GM19238 (cell line): Measurements from ENCODE around the gene ATP2C2.
A peak's percentile ranks its signal among the peaks of the same experiment; 100 is the strongest.

Experiments
- DNase-seq: peaks from one replicate; pipeline ENCODE4 v3.0.0; 2011; ENCODE audit warnings: low spot score; ENCODE audit not compliant: insufficient read length

ATP2C2 gene

GRCh38 chr16:84487358-84487757 lies 119.0 kb downstream of the ATP2C2 start:
- no peak for DNase-seq

- no peak for DNase-seq
Measured at GRCh38 chr16:84489131-84489530, 120.8 kb downstream of the ATP2C2 start.

GRCh38 chr16:84495506-84495905 lies 127.2 kb downstream of the ATP2C2 start:
- no peak for DNase-seq

- no peak for DNase-seq
Measured at GRCh38 chr16:84496991-84497390, 128.7 kb downstream of the ATP2C2 start.

- DNase-seq: no peak
Measured at GRCh38 chr16:84497418-84498222, 129.3 kb downstream of the ATP2C2 start.

- no peak for DNase-seq
Measured at GRCh38 chr16:84498223-84498610, 129.9 kb downstream of the ATP2C2 start.

- no peak for DNase-seq
Measured at GRCh38 chr16:84498859-84499620, 130.7 kb downstream of the ATP2C2 start.

GRCh38 chr16:84499638-84500037 lies 131.3 kb downstream of the ATP2C2 start:
- DNase-seq: no peak

- no peak for DNase-seq
Measured at GRCh38 chr16:84500531-84500930, 132.2 kb downstream of the ATP2C2 start.

- no peak for DNase-seq
Measured at GRCh38 chr16:84501077-84501735, 132.9 kb downstream of the ATP2C2 start.

GRCh38 chr16:84502075-84502474 lies 133.7 kb downstream of the ATP2C2 start:
- DNase-seq: no peak

GRCh38 chr16:84502581-84502980 lies 134.2 kb downstream of the ATP2C2 start:
- DNase-seq: no peak

GRCh38 chr16:84503751-84504395 lies 135.5 kb downstream of the ATP2C2 start:
- DNase-seq: no peak

GRCh38 chr16:84504420-84505248 lies 136.3 kb downstream of the ATP2C2 start, which contains the start of gene MEAK7:
TSS of gene MEAK7 (minus strand) at chr16:84504659. CDS start at chr16:84498086, 6,573 bp downstream.
- peak; percentile 97 for DNase-seq

GRCh38 chr16:84505249-84506187 lies 137.2 kb downstream of the ATP2C2 start:
- no peak for DNase-seq

- DNase-seq: no peak
Measured at GRCh38 chr16:84507011-84507982, 139.0 kb downstream of the ATP2C2 start.

- no peak for DNase-seq
Measured at GRCh38 chr16:84508502-84508901, 140.2 kb downstream of the ATP2C2 start.
